HEK293 (cell line): Measurements from ENCODE around the gene TMEM150A.
A peak's percentile ranks its signal among the peaks of the same experiment; 100 is the strongest.

Experiments
- CTCF ChIA-PET: fragments of 350-600 bp; formaldehyde crosslinking; extraction: SDS; loops from one replicate; lab custom pipeline; 2021; ENCODE audit warnings: antibody characterized with exemption; lab: Yijun Ruan, JAX
- POLR2A ChIA-PET: fragments of 300-600 bp; formaldehyde crosslinking; extraction: SDS; loops from one replicate; lab custom pipeline; 2020; ENCODE audit warnings: antibody characterized with exemption, inconsistent platforms; lab: Yijun Ruan, JAX
- H3K27ac ChIP-seq: fragments of 200-500 bp; sonication (Bioruptor generic); 2 replicates; pipeline ENCODE4 v1.5.1; 2014; ENCODE audit warnings: low read depth, low read length, control low read depth, inconsistent platforms; ENCODE audit errors: extremely low read depth
- H3K36me3 ChIP-seq, 2 experiments: fragments of 200-500 bp in 1 of 2; sonication (Bioruptor generic) in 1 of 2; 1 replicate in 1 of 2; 2 replicates in 1 of 2; pipeline ENCODE4 v1.5.1; 2014 to 2017; ENCODE audit warnings: inconsistent platforms in 2 of 2, low read length in 2 of 2; ENCODE audit not compliant: control insufficient read depth in 2 of 2, insufficient read depth in 1 of 2
- H3K4me1 ChIP-seq: fragments of 200-500 bp; sonication (Bioruptor generic); 2 replicates; pipeline ENCODE4 v1.5.1; 2014; ENCODE audit warnings: mild to moderate bottlenecking, low read length, inconsistent platforms; ENCODE audit not compliant: control insufficient read depth, insufficient read depth
- H3K4me3 ChIP-seq: 2 replicates; pipeline ENCODE4 v1.5.1; 2011; ENCODE audit warnings: low read depth, mild to moderate bottlenecking, control low read depth, low read length, moderate library complexity
- H3K9me3 ChIP-seq: fragments of 200-500 bp; sonication (Bioruptor generic); 2 replicates; pipeline ENCODE4 v1.5.1; 2014; ENCODE audit warnings: low read depth, low read length, inconsistent platforms; ENCODE audit not compliant: control insufficient read depth, insufficient read depth
- ATF2 ChIP-seq: fragments of 450-650 bp; formaldehyde crosslinking; IDR thresholded peaks from 2 replicates; pipeline ENCODE4 v1.5.1; 2016; ENCODE audit warnings: missing biosample characterization, missing genetic modification characterization, low read depth
- KLF9 ChIP-seq: fragments of 450-650 bp; formaldehyde crosslinking; IDR thresholded peaks from 2 replicates; pipeline ENCODE4 v1.5.1; 2016; ENCODE audit warnings: missing biosample characterization, missing genetic modification characterization, low read depth
- OVOL3 ChIP-seq: fragments of 450-650 bp; formaldehyde crosslinking; IDR thresholded peaks from 2 replicates; pipeline ENCODE4 v1.5.1; 2016; ENCODE audit warnings: missing biosample characterization, missing genetic modification characterization
- PRDM10 ChIP-seq: fragments of 450-650 bp; formaldehyde crosslinking; IDR thresholded peaks from 2 replicates; pipeline ENCODE4 v1.5.1; 2016; ENCODE audit warnings: missing biosample characterization, missing genetic modification characterization
- PRDM4 ChIP-seq: fragments of 450-650 bp; formaldehyde crosslinking; IDR thresholded peaks from 2 replicates; pipeline ENCODE4 v1.5.1; 2017; ENCODE audit warnings: missing biosample characterization, missing genetic modification characterization
- REPIN1 ChIP-seq: fragments of 450-650 bp; formaldehyde crosslinking; IDR thresholded peaks from 2 replicates; pipeline ENCODE4 v1.5.1; 2017; ENCODE audit warnings: missing biosample characterization, missing genetic modification characterization, low read depth
- TRIM28 ChIP-seq: IDR thresholded peaks from 2 replicates; pipeline ENCODE4 v1.6.1; 2011; ENCODE audit warnings: low read length, control low read depth, borderline replicate concordance
- YY2 ChIP-seq: fragments of 450-650 bp; formaldehyde crosslinking; IDR thresholded peaks from 2 replicates; pipeline ENCODE4 v1.5.1; 2016; ENCODE audit warnings: missing biosample characterization, missing genetic modification characterization
- ZBTB21 ChIP-seq: fragments of 450-650 bp; formaldehyde crosslinking; IDR thresholded peaks from 2 replicates; pipeline ENCODE4 v1.5.1; 2017; ENCODE audit warnings: missing biosample characterization, missing genetic modification characterization
- ZNF175 ChIP-seq: fragments of 450-650 bp; formaldehyde crosslinking; IDR thresholded peaks from 2 replicates; pipeline ENCODE4 v1.5.1; 2016; ENCODE audit warnings: missing biosample characterization, missing genetic modification characterization
- ZNF202 ChIP-seq: fragments of 450-650 bp; formaldehyde crosslinking; IDR thresholded peaks from 2 replicates; pipeline ENCODE4 v1.5.1; 2016; ENCODE audit warnings: missing biosample characterization, missing genetic modification characterization, borderline replicate concordance
- ZNF561 ChIP-seq: fragments of 450-650 bp; IDR thresholded peaks from 2 replicates; pipeline ENCODE4 v1.5.1; 2018; ENCODE audit warnings: missing biosample characterization, missing genetic modification characterization, borderline replicate concordance
- ZNF629 ChIP-seq: fragments of 450-650 bp; formaldehyde crosslinking; IDR thresholded peaks from 2 replicates; pipeline ENCODE4 v1.5.1; 2017; ENCODE audit warnings: missing biosample characterization, missing genetic modification characterization
- ZSCAN4 ChIP-seq: fragments of 450-650 bp; formaldehyde crosslinking; IDR thresholded peaks from 2 replicates; pipeline ENCODE4 v1.5.1; 2017; ENCODE audit warnings: missing biosample characterization, missing genetic modification characterization
- TF ChIP-seq, protein P1 (sequence below): fragments of 450-650 bp; formaldehyde crosslinking; IDR thresholded peaks from 2 replicates; pipeline ENCODE4 v1.5.1; 2016; ENCODE audit warnings: missing biosample characterization, missing genetic modification characterization, low read depth
- TF ChIP-seq, protein P2 (sequence below): fragments of 450-650 bp; formaldehyde crosslinking; optimal IDR thresholded peaks from 2 replicates; pipeline ENCODE3; 2016; ENCODE audit warnings: missing biosample characterization, mild to moderate bottlenecking, missing genetic modification characterization

The TMEM150A gene

DNA sequence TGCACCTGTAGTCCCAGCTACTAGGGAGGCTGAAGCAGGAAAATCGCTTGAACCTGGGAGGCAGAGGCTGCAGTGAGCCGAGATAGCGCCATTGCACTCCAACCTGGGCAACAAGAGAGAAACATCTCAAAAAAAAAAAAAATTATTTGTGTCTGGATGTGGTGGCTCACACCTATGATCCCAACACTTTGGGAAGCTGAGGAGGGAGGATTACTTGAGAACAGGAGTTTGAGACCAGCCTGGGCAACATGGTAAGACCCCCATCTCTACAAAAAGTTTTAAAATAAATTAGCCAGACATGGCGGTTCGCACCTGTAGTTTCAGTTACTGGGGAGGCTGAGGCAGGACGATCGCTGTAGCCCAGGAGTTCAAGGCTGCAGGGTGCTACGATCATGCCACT, 26.8 kb downstream of the TMEM150A start:
- Histone ChIP-seq H3K4me1 (peaks cover 14% of the 10 kb centered on the region), H3K9me3 (no peaks in the 10 kb centered on the region), H3K36me3 (no peaks in the 10 kb centered on the region; a peak in 1 of 3 replicates), H3K4me3 (no peak overlapping the region), H3K27ac (peak overlapping the region; percentile 9; the same call in 1 of the 2 replicates)
- POLR2A ChIA-PET = interaction anchor here (0.6 to 0.7 kb wide), 2 partner anchors 218 to 377 kb away, joined by 3 read pairs; no protein-coding TSS in a partner anchor
- CTCF ChIA-PET = no interaction called here
- TF ChIP-seq ZBTB21 (tag by site-specific recombination) (no peak), REPIN1 (no peak), ZSCAN4 (tag by site-specific recombination) (no peak), ZNF175 (tag by site-specific recombination) (no peak)
- TF ChIP-seq, protein P1, sequence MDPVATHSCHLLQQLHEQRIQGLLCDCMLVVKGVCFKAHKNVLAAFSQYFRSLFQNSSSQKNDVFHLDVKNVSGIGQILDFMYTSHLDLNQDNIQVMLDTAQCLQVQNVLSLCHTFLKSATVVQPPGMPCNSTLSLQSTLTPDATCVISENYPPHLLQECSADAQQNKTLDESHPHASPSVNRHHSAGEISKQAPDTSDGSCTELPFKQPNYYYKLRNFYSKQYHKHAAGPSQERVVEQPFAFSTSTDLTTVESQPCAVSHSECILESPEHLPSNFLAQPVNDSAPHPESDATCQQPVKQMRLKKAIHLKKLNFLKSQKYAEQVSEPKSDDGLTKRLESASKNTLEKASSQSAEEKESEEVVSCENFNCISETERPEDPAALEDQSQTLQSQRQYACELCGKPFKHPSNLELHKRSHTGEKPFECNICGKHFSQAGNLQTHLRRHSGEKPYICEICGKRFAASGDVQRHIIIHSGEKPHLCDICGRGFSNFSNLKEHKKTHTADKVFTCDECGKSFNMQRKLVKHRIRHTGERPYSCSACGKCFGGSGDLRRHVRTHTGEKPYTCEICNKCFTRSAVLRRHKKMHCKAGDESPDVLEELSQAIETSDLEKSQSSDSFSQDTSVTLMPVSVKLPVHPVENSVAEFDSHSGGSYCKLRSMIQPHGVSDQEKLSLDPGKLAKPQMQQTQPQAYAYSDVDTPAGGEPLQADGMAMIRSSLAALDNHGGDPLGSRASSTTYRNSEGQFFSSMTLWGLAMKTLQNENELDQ (tag by site-specific recombination) = no peak

DNA sequence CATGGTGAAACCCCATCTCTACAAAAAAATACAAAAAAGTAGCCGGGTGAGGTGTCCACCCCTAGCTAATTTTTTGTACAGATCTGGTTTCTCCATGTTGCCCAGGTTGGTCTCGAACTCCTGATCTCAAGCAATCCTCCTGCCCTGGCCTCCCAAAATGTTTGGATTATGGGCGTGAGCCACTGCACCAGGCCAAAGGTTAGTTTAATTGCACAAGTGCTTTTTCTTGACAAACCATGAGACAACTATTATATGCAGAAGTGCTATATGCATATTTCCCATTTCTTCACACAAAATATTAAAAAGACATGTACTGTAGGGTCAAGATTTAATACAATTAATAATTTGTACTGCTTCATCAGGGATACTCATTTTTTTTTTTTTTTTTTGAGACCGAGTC, 36.2 kb downstream of the TMEM150A start:
- ChIA-PET CTCF (no interaction called here), POLR2A (no interaction called here)

GRCh38 chr2:85564144-85564563, 38.3 kb downstream of the TMEM150A start:
- Histone ChIP-seq H3K4me3 (no peak overlapping the region), H3K4me1 (no peaks in the 10 kb centered on the region), H3K36me3 (peaks cover 0 to under 1% of the 10 kb centered on the region in 2 experiments; a peak in 1 of 3 replicates), H3K27ac (no peak overlapping the region), H3K9me3 (no peaks in the 10 kb centered on the region)
- ChIA-PET POLR2A (interaction anchor here (0.6 to 1.0 kb wide), 4 partner anchors 13 to 92 kb away, joined by 3 to 4 read pairs (median 4); partner anchors contain the start of gene MAT2A), CTCF (no interaction called here)
- TF ChIP-seq PRDM10 (tag by site-specific recombination) (peak; percentile 97), ATF2 (tag by site-specific recombination) (peak; percentile 52; the same call in 1 of the 2 replicates), YY2 (tag by site-specific recombination) (peak; percentile 22; the same call in 1 of the 2 replicates), ZNF629 (no peak)

More for the DNA sequence above, 36.2 kb downstream of the TMEM150A start:
- Histone ChIP-seq H3K9me3 (no peaks in the 10 kb centered on the region), H3K27ac (no peak overlapping the region), H3K4me1 (no peaks in the 10 kb centered on the region), H3K36me3 (no peaks in the 10 kb centered on the region), H3K4me3 (no peak overlapping the region)
- no peak for TF ChIP-seq KLF9
- TF ChIP-seq ZNF561 = no peak
- TF ChIP-seq ZNF202 (tag by site-specific recombination) = no peak
- TF ChIP-seq PRDM4 = no peak
- no peak for TF ChIP-seq OVOL3
- no peak for TF ChIP-seq TRIM28
- TF ChIP-seq, protein P2, sequence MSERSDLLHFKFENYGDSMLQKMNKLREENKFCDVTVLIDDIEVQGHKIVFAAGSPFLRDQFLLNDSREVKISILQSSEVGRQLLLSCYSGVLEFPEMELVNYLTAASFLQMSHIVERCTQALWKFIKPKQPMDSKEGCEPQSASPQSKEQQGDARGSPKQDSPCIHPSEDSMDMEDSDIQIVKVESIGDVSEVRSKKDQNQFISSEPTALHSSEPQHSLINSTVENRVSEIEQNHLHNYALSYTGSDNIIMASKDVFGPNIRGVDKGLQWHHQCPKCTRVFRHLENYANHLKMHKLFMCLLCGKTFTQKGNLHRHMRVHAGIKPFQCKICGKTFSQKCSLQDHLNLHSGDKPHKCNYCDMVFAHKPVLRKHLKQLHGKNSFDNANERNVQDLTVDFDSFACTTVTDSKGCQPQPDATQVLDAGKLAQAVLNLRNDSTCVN (tag by site-specific recombination) = no peak
